NCI-H2081 (cell line): ENCODE results near the gene SNCAIP.

Experiments
- DNase-seq, 2 experiments: peaks; one replicate each; lab custom pipeline; 2025; lab: John Stamatoyannopoulos, UW

The SNCAIP gene

DNA sequence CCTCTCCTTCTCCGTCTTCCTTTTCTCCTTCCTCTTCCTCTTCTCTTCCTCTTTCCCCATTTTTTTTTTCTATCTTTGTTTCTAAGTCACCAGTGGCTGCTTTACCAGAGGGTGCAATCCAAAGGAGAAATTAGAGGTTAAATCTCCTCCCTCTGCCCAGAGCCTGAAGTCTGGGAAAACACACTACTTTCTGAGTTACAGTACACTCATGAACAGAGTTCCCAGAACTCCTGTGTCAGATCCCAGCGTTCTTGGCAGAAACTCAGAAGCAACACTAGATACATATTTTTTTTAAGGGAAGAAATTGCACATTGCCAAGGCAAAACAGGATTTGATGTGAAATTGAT lies 189.0 kb downstream of the SNCAIP start:
- DNase-seq: no peak

DNA sequence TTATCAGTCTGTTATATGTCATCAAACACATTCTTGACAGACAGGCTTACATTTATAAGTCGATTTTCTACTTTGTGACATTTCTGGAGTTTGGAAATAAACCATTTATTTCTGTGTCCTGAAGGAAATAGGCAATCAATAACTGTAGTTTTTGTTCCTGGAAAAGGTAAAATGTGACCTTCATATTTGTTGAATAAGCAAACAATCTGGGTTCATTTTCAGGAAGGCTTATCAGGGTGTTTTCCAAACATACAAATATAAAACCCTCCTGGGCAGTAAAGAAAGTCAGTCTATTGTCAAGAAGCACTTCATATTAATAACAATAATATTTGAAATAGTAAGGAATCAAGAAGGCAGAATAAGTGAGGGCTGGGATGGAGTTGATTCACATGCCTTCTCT lies 195.0 kb downstream of the SNCAIP start:
- DNase-seq: no peak

DNA sequence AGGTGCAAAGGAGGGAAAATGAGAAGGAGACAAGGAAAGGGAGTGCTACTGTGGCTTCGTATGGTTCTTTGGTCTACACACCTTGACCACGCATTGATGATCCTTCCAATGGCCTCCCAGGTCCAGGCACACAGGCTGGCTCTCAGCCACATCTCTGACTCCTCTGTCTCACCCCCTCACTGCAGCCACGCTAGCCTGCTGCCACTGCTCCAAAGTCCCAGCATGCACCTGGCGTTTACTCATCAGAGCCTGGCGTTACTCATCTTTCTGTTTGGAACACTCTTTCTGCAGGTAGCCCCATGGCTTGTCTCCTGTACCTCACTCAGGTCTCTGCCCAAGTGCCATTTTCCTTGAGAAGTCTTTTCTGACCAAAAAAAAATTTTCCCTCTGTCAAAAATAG lies 195.5 kb downstream of the SNCAIP start:
- DNase-seq: no peak

DNA sequence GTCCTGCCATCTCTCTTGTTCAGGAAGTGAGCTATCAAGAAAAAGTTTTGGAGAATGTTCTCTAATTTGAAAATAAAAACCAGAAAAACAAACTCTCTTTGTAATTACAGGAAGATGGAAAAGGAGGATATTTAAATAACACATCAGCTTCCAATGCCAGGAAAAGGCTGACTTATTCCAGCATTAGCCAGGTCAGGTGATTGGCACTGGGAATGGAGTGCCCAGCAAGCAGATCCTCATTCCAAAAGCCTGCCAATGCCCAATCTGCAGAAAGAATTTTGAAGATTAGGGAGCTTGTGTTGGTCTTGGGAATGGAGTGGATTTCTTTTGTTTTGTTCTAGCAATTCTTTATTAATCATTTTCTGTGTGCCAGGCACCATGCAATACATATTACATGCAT lies 196.6 kb downstream of the SNCAIP start:
- DNase-seq: no peak
